C4-2B (cell line): ENCODE measurements around the gene PDGFB.

Source experiments
- CTCF ChIP-seq: fragments of 450-650 bp; conservative IDR thresholded peaks from 2 replicates; pipeline ENCODE4 v1.5.1; 2017; ENCODE audit warnings: mild to moderate bottlenecking
- ZFX ChIP-seq: fragments of 450-650 bp; IDR thresholded peaks from 2 replicates; pipeline ENCODE4 v1.6.1; 2017

DNA sequence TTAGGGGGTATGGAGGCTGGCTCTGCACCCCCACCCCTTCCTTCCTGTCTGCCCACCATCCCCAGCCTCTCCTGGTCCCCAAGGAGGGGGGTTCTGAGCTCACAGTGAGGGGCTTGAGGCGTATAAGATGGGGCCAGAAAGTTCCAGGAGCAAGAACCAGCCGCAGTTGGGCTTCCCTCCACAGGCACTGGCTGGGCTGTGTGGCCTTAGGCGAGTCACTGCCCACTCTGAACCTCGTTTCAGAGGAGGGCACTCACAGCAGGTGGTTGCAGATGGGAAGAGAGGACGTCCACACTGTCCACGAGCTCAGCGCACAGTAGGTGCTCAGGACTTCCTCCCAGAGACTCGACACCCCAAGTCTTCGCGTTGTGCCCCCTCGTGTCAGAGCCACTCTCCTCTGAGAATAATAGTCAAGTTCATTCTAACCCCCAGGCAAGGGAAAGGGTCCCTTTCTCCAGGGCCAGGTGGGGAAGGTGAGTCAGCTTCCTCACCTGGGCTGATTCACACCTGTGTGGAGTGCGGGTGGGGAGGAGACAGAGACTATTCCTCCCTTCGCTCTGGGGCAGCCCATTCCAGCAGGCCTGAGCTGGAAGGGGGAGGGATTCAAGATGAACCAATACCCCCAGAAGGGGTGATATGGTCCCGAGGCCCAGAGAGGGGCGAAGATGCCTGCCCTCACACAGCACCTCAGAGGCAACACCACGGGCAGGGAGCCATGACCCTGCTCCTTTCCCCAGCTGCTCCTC, 45.4 kb upstream of the PDGFB start:
- no peak for TF ChIP-seq CTCF
- no peak for TF ChIP-seq ZFX
